Liver (tissue), 9 donors: Measurements from ENCODE around the gene ATXN3. TPM values are rescaled to one million over a fixed set of nuclear protein-coding genes. Genes with fewer than 3 reads are reported as not detected.

Source experiments
- DNase-seq: peaks from one replicate; pipeline ENCODE4 v3.0.0-alpha.2; 2017; ENCODE audit warnings: low spot score
- H3K27ac ChIP-seq, 2 donors: one replicate each; pipeline ENCODE4 v1.7.0; 2013; ENCODE audit warnings: inconsistent platforms in 2 of 2, low read length in 2 of 2, control low read depth in 1 of 2, low read depth in 1 of 2, mild to moderate bottlenecking in 1 of 2
- H3K27me3 ChIP-seq, 4 donors: one replicate each; pipeline versions ENCODE4 v1.6.1 to v1.7.0; 2013; ENCODE audit warnings: low read length in 3 of 4, inconsistent platforms in 1 of 4, mild to moderate bottlenecking in 1 of 4, moderate library complexity in 1 of 4; ENCODE audit not compliant: control insufficient read depth in 4 of 4, insufficient read depth in 4 of 4
- H3K36me3 ChIP-seq, 4 donors: one replicate each; pipeline versions ENCODE4 v1.6.1 to v1.7.0; 2013; ENCODE audit warnings: low read length in 3 of 4, mild to moderate bottlenecking in 3 of 4, low read depth in 1 of 4, moderate library complexity in 1 of 4; ENCODE audit not compliant: control insufficient read depth in 4 of 4, insufficient read depth in 3 of 4
- H3K4me1 ChIP-seq, 4 donors: one replicate each; pipeline versions ENCODE4 v1.6.1 to v1.7.0; 2013; ENCODE audit warnings: low read length in 3 of 4, mild to moderate bottlenecking in 3 of 4, moderate library complexity in 1 of 4; ENCODE audit not compliant: control insufficient read depth in 4 of 4, insufficient read depth in 4 of 4
- H3K4me3 ChIP-seq, 3 donors: one replicate each; pipeline versions ENCODE4 v1.6.1 to v1.7.0; 2013; ENCODE audit warnings: low read length in 3 of 3, control low read depth in 1 of 3, low read depth in 1 of 3, mild to moderate bottlenecking in 1 of 3
- H3K9ac ChIP-seq, 2 donors: one replicate each; pipeline ENCODE4 v1.7.0; 2013; ENCODE audit warnings: low read length in 2 of 2, mild to moderate bottlenecking in 2 of 2, moderate library complexity in 2 of 2, control low read depth in 1 of 2, low read depth in 1 of 2
- H3K9me3 ChIP-seq, 4 donors: one replicate each; pipeline versions ENCODE4 v1.6.1 to v1.7.0; 2013; ENCODE audit warnings: low read length in 3 of 4; ENCODE audit not compliant: control insufficient read depth in 4 of 4
- ATF3 ChIP-seq: IDR thresholded peaks from 2 replicates; pipeline ENCODE4 v1.6.1; 2016; ENCODE audit warnings: antibody characterized with exemption
- CTCF ChIP-seq: fragments of 150-350 bp; IDR thresholded peaks from 2 replicates; pipeline ENCODE4 v1.5.1; 2017; ENCODE audit warnings: improper control_type of control experiment, low read depth, low read length; ENCODE audit not compliant: missing input control
- EGR1 ChIP-seq, 2 donors: IDR thresholded peaks; 2 replicates each; pipeline ENCODE4 v1.6.1; 2016 to 2018; ENCODE audit warnings: antibody characterized with exemption in 2 of 2, low read depth in 2 of 2
- FOXA1 ChIP-seq: IDR thresholded peaks from 2 replicates; pipeline ENCODE4 v1.6.1; 2016; ENCODE audit warnings: antibody characterized with exemption
- FOXA2 ChIP-seq: IDR thresholded peaks from 2 replicates; pipeline ENCODE4 v1.6.1; 2016; ENCODE audit warnings: antibody characterized with exemption
- GABPA ChIP-seq, 2 donors: IDR thresholded peaks in 1 of 2; conservative IDR thresholded peaks in 1 of 2; 2 replicates each; pipeline ENCODE4 v1.6.1; 2016; ENCODE audit warnings: antibody characterized with exemption in 2 of 2, mild to moderate bottlenecking in 1 of 2, moderate library complexity in 1 of 2
- HNF4A ChIP-seq, 2 donors: conservative IDR thresholded peaks; 2 replicates each; pipeline ENCODE4 v1.6.1; 2016; ENCODE audit warnings: antibody characterized with exemption in 2 of 2, mild to moderate bottlenecking in 2 of 2
- HNF4G ChIP-seq: IDR thresholded peaks from 2 replicates; pipeline ENCODE4 v1.6.1; 2016; ENCODE audit warnings: antibody characterized with exemption
- JUND ChIP-seq, 2 donors: IDR thresholded peaks; 2 replicates each; pipeline ENCODE4 v1.6.1; 2016; ENCODE audit warnings: antibody characterized with exemption in 2 of 2
- MAX ChIP-seq: IDR thresholded peaks from 2 replicates; pipeline ENCODE4 v1.6.1; 2016; ENCODE audit warnings: antibody characterized with exemption
- NR2F2 ChIP-seq: IDR thresholded peaks from 2 replicates; pipeline ENCODE4 v1.6.1; 2016; ENCODE audit warnings: antibody characterized with exemption
- RAD21 ChIP-seq, 2 donors: IDR thresholded peaks; 2 replicates each; pipeline ENCODE4 v1.6.1; 2016; ENCODE audit warnings: antibody characterized with exemption in 2 of 2, mild to moderate bottlenecking in 2 of 2
- REST ChIP-seq: IDR thresholded peaks from 2 replicates; pipeline ENCODE4 v1.6.1; 2016; ENCODE audit warnings: antibody characterized with exemption, mild to moderate bottlenecking
- RXRA ChIP-seq, 2 donors: IDR thresholded peaks; 2 replicates each; pipeline ENCODE4 v1.6.1; 2017 to 2018; ENCODE audit warnings: antibody characterized with exemption in 2 of 2, mild to moderate bottlenecking in 1 of 2
- SP1 ChIP-seq: IDR thresholded peaks from 2 replicates; pipeline ENCODE4 v1.6.1; 2018; ENCODE audit warnings: antibody characterized with exemption, mild to moderate bottlenecking
- TAF1 ChIP-seq: conservative IDR thresholded peaks from 2 replicates; pipeline ENCODE4 v1.6.1; 2016; ENCODE audit warnings: antibody characterized with exemption, mild to moderate bottlenecking
- YY1 ChIP-seq: IDR thresholded peaks from 2 replicates; pipeline ENCODE4 v1.6.1; 2016; ENCODE audit warnings: antibody characterized with exemption, mild to moderate bottlenecking
- ZBTB33 ChIP-seq: IDR thresholded peaks from 2 replicates; pipeline ENCODE4 v1.6.1; 2016; ENCODE audit warnings: antibody characterized with exemption
- WGBS: extraction: QIAGEN DNeasy Blood & Tissue Kit; methylation state at CpG from one replicate; pipeline ENCODE4 v1.1.7; 2013; 5-methylcytosine and 5-hydroxymethylcytosine counted together
- polyA plus RNA-seq, 2 donors: library from polyadenylated mRNA; stranded (reverse) in 1 of 2; unstranded in 1 of 2; fragments of 200-250 nt in 1 of 2; fragments of >200 nt in 1 of 2; fragmentation: Nextera tagmentation in 1 of 2; extraction: Ambion mirVana in 1 of 2; gene quantifications; one replicate each; pipeline versions ENCODE4 v1.2.1 to v1.2.3, GENCODE V29; 2013 to 2015
- total RNA-seq, 2 donors: library from RNA; depleted of rRNA; stranded (reverse); fragments of >200 nt; gene quantifications; one replicate each; pipeline ENCODE4 v1.2.3, GENCODE V29; 2014
- donor health status: healthy.
- donor health status: healthy.
- donor health status: healthy.
- donor health status: healthy.
- donor health status: healthy.

ATXN3 gene
- 10 to 100 TPM; 12.9 to 17.7 TPM for total RNA-seq
- polyA plus RNA-seq, result 1 to 10 TPM; 3.6 to 5.3 TPM

- TF ChIP-seq ATF3 (no peak), SP1 (no peak), FOXA1 (no peak), GABPA (IDR thresholded peaks at IDR 0.05 in 1 of 2, conservative IDR thresholded peaks at IDR 0.05 in 1 of 2) (peak in 1 of 2 donors; percentile 36), NR2F2 (no peak), FOXA2 (peak; percentile 8), MAX (peak; percentile 50), YY1 (peak; percentile 22), REST (no peak), EGR1 (IDR thresholded peaks at IDR 0.05; ENCODE audit: low read depth in 2 of 2) (no peak), CTCF (peak; percentile 67), JUND (IDR thresholded peaks at IDR 0.05) (no peak), RAD21 (IDR thresholded peaks at IDR 0.05) (peak; percentile 66 to 69), HNF4G (no peak), HNF4A (conservative IDR thresholded peaks at IDR 0.05) (no peak), RXRA (IDR thresholded peaks at IDR 0.05) (peak in 1 of 2 donors; percentile 21), ZBTB33 (peak; percentile 15), TAF1 (no peak)
- H3K27ac ChIP-seq, result peak within 1 kb of the TSS; percentile 83 to 93
- H3K9me3 ChIP-seq, result no peaks in the 10 kb centered on the region
- H3K4me3 ChIP-seq, result peak within 1 kb of the TSS; percentile 89 to 94 (median 92)
- H3K9ac ChIP-seq, result peak within 1 kb of the TSS; percentile 70 to 94
- no peaks in the 10 kb centered on the region for H3K27me3 ChIP-seq
- DNase-seq, result peak; percentile 93
- under 1% methylated on average over 66 of the region's 66 CpGs for WGBS
- peaks cover 0 to 13% (median 5%) of the 10 kb centered on the region in 4 donors for H3K4me1 ChIP-seq
- no peaks in the 10 kb centered on the region for H3K36me3 ChIP-seq
These were observed at the start of gene ATXN3 for GRCh38 chr14:92106143-92106926. Gene ATXN3 (minus strand): TSS chr14:92106582. CDS start chr14:92106552, 30 bp downstream.
